ENCODE measurements around the gene TECPR2.

The TECPR2 gene

DNA sequence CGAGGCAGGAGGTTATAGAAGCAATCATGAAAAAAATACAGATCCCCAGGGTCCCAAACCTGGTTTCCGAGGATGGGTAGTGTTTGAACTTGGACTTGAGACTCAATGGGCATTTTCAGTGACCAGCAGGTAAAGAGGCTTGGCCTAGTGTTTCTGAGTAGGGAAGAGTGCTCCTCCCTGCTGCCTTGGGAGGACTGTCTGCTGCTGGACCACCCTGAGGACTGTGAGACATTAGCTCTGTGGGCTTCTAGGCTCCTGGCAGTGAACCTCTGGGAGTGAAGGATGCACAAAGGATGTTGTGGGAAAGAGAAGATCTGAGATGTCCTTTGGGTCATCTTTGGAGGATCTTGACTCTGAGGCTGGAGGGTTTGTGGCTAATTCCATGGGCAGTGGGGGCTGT is 116.4 kb downstream of the TECPR2 start:
- no peak for DNase-seq

DNA sequence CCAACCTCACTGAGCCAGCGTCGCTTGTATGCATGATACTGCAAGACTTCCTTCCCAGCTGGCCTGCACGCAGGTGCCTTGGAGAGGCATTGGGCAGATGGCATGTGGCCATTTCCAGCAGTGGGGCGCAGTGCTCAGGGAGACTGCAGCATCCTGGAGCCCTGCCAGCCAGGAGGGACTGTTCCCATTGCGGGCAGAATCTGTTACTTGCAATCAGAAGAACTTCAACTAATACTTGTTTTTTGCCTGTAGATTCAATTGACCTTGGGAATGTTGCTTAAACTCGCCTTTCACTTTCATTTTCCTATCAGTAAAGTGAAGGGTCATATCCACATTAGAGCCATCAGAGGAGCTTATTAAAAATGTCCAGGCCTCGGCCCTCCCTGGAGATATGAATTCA is 117.0 kb downstream of the TECPR2 start:
- no peak for DNase-seq

DNA sequence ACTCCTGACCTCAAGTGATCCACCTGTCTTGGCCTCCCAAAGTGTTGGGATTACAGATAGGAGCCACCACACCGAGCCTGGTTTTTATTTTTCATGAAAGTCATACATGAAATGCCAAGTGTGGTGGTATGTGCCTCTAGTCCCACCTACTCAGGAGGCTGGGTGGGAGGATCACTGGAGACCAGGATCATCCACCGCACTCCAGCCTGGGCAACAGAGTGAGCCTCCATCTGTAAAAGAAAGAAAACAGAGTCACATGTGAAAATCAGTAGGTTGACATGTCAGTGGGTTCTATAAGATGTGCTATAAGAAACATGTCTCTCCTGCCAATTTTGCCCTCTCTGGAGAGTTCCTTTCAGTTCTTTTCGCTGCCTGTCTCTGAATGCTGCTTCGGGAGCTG is 118.6 kb downstream of the TECPR2 start:
- no peak for DNase-seq

DNA sequence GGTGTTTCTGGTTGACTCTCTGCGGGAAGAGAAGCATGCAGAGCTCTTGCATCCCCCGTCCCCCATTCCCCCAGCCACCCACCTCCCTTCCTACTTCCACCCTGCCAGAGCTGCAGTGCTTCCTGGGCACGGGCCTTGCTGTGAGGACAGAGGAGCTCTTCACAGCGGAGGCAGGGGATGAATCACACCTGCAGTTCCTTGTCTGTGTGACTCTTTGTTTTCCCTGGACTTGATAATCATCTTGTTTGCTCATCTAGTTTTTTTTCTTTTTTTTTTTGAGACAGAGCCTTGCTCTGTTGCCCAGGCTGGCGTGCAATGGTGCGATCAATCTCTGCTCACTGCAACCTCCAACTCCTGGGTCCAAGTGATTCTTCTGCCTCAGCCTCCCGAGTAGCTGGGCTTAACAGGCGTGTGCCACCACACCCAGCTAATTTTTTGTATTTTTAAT is 119.1 kb downstream of the TECPR2 start:
- no peak for DNase-seq

DNA sequence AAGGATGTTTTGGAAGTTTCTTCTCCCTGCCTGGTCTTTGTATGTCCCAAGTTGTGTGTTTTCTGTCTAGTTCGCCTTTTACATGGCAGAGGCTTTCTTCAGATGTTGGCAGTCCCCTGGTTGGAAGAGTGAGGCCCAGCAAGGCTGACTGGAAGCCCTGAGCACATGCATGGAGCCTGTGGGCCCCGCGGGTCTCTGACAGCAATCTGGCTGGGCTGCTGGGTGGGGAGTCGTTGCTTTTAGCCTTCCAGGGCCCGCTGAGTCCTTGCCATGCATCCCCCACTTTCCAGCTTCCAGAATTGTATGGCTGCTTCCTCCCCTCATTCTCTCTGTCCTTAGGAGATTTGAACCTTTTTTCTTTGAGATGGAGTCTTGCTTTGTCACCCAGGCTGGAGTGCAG is 121.6 kb downstream of the TECPR2 start:
- DNase-seq, result no peak

DNA sequence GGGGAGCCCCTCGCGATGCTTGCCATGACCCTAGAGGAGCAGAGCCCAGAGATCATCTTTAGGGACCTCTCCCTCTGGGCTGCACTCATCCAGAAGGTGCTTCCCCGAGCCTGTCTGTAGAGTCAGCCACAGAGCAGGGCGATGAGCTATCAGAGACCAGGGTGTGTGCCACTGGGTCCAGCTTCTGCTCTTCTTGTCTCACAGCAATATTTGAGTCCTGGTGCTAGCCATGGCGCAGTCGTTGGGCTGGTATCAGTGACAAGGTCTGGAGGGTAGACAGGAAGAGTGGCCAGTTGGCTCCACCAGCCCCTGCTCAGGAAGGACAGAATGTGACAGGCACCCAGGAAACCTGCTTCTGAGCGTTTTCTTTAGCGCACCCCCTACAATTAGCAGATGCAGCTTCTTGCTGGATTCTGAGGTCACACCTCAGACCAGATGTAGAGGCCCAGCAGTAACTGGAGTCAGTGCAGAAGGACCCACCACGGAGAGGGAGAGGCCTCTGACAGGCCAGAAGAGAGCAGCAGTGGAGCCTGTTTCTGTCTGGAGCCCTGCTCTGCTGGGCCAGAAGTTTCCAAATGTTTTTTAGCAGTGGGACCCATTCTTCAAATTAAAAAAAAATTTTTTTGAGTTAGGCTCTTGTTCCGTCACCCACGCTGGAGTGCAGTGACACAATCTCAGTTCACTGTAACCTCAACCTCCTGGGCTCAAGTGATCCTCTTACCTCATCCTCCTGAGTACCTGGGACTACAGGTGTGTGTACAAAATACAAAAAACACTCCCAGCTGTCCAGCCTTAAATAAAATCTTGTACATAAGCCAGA is 123.2 kb downstream of the TECPR2 start:
- no peak for DNase-seq

DNA sequence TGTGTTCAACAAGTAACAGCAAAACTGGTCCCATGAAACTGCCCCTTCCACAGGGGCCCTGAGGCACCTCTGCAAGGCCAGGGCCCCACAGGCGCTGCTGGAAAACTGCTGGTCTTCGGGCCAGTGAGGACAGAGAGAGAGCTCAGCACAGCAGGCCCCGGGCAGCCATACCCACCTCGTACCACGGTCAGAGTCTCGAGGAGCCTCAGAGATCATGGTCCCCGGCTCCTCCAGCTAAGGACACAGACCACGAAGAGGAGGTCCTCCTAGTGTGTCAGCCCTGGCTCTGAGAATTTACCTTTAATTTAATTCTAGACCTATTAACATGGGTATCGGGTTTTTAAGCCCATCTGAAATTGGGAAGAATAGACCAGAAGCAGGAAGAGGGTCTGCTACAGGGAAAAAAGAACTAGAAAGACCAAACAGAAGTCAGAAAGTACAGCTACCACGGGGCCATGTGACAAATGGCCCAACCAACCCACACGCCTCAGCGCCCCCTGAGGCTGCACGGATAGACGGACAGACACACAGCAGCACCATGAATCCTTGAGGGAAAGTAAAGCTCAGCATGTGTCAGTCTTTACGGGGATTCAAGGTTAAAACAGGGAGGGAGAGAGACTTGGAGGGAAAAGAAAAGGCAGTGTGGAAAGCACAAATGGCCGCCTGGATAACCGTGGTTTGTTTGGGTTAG is 123.9 kb downstream of the TECPR2 start:
- no peak for DNase-seq

DNA sequence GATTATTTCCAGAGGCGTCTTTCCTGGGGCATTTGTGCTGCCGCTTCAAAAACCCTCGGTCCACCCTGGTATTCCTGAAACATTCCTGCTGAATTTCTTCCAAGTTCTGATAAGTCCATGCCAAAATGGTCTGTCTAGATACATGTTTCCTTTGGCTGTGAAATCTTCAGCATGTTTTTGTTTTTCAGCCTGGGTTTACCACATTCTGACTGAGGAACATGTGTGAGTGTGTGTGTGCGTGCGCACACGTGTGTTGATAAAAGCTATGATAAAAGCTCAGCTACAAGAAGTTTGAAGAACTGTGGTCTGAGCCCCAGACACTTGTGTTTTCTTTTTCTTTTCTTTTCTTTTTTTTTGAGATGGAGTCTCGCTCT is 124.5 kb downstream of the TECPR2 start:
- no peak for DNase-seq

DNA sequence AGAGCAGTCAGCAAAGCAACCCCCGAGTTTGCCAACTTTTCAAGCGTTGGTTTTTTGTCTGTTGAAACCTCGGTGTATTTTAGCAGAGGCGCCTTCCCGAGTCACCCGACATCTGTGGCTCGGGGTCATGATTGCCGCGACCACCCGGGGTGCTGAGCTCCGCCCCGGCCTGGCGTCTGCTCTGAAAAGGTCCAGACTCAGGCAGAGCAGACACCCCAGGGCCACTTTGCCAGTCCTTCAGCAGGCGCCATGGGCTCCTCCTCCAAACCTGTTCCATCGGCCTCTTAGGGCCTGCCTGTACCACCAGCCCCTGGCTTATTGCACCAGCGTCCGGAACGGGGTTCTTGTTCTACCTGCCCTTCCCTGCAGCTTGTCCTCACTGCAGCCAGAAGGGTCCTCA is 127.7 kb downstream of the TECPR2 start:
- DNase-seq, result no peak

DNA sequence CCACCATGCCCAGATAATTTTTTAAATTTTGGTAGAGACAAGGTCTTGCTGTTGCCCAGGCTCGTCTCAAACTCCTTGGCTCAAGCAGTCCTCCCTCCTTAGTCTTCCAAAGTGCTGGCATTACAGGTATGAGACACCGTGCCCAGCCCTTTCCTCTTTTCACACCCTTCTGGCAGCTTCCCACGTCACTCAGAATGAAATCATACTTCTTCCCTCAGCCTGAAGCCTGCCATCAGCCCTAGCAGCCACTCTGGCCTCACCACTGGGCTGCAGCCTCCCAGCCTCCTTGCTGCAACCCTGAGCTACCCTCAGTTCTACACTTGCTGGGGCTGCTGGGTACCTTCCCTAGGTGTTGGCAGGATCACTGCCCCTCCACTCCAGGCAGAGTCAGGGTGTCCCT is 128.6 kb downstream of the TECPR2 start:
- no peak for DNase-seq

DNA sequence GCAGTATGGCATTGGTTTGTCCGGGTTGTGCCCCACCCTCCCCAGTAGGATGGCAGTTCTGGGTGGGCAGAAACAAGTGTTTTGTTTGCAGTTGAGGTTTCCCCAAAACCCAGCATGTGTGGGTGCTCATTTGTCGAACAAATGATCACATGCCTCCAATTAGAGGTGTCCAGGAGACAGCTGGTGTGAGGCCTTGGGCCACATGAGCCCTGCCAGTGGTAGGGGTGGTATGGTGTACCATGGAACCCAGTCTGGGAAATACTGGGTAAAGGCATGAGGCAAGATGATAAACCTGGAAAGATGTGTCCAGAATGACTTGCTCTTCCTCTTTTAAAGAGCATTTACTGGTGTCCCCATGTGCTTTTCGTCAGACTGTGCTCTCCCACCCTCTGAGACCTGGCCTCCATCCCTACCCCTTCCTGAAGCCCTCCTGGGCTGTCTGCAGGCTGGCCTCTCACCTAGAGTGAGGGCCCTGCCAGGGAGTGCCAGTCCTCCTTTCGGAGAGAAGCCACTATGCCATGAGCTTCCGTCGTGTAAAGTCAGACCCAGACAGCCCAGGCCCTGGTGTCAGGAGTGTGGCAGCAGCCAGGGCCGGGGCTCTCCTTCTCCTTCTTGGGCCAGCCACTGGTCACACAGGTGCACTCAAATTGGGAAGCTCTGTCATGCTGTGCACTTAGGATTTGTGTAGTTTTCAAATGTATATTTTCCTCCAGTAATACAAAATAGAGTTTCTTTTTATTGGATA is 129.2 kb downstream of the TECPR2 start:
- DNase-seq, result no peak

DNA sequence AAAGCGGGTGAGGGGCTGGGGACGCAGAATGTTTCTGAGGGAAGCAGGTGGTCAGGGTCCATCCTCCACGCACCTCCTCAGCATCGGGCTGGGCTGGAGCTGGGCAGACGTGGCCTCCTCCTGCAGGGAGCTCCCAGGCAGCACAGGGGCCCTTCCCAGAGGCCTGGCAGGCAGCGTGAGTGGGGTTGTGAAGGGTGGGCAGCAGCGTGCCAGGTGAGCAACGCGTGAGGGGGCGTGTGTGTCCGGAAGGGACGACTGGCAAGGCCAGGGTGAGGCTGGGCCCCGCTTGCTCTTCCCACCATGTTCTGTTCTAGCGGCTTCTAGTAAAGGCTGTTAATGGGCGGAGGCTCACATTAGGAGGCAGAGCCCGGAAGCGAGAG is 129.8 kb downstream of the TECPR2 start:
- DNase-seq, result no peak

DNA sequence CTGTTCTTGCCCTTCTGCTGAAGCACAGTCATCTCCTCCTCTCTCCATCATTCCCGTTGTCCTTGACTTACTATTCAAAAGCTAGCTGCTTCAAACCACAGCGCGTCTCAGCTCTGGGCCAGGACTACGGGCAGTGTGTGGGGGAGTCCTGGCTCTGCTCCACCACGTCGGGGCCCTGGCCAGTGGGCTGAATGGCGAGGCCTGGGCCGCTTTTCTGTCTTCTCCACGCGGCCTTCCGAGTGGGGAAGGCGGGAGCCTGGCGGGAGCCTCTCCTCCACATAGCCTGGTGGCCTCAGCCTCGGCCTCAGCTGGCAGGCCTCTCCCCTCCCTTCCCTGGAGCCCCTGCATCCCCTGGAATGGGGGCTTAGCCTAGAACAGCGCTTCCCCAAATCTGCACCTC is 130.4 kb downstream of the TECPR2 start:
- DNase-seq, result no peak

DNA sequence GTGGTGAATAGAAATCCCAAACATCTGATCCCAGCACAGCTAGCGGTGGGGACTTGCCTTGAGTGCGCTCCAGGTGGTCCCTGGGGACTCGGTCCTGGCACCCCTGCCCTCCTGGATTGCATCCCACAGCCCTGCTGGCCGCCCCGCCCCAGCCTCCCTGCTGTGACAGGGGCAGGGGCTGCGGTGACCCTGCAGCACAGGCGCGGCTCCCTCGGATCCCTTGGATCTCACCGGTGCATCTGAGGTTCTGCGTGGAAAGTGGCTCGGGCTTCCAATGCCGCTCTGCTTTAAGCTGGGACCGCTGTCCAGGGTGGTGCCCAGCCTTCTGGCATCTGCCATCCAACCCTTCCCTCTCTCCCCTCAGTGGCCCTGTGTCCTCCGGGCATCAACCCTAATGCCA is 130.8 kb downstream of the TECPR2 start:
- no peak for DNase-seq

DNA sequence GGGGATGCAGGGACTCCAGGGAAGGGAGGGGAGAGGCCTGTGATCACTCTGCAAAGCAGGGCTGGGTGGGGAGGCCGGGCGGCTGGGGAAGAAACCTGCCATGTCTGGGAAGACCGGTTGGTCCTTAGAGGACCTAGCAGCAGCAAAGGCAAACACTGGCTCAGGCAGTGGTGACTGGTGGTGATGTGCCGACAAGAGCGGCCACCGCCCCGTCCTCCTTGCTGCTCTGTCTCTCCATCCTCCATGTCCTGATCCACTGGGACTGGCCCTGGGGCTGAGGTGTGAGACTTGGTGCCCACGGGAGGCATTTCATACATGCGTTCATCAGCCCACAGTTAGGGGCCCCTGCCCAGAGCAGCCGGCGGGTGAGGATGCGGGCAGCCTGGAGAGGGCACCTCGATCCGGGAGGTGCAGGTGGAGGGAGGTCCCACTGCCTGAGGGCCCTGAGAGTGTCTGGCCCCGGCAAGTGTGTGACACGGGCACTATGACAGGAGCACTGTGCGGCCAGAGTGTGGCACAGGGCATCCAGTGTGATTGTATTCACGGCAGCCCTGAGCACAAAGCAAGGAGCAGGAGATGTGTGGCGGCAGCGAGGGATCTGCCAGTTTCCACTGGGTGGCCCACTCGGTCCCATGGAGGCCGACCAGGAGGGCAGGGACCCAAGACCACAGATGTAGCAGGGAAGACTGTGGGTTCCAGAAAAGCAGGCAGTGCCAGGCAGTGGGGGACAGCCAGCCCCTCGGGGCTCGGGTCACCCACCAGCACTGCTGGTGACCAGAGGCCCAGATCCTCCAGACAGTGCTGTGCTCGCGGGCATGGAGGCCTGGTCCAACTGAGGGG is 133.0 kb downstream of the TECPR2 start:
- no peak for DNase-seq

DNA sequence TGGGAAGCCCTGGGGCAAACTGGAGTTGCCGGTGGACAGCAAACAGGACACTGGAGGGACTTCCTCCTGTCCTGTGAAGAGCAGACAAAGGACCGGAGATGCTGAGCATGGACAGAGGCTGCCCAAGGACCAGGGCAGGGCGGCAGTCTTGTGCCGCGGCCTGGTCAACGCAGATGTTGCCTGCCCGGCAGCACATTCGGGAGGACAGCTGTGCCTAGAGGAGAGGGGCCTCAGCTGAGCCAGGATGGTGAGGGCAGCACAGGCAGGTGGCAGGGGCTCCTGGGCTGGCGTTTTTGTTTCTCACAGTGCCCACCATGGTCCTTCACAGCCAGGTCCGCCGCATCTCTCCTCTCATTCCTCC is 133.6 kb downstream of the TECPR2 start:
- no peak for DNase-seq

DNA sequence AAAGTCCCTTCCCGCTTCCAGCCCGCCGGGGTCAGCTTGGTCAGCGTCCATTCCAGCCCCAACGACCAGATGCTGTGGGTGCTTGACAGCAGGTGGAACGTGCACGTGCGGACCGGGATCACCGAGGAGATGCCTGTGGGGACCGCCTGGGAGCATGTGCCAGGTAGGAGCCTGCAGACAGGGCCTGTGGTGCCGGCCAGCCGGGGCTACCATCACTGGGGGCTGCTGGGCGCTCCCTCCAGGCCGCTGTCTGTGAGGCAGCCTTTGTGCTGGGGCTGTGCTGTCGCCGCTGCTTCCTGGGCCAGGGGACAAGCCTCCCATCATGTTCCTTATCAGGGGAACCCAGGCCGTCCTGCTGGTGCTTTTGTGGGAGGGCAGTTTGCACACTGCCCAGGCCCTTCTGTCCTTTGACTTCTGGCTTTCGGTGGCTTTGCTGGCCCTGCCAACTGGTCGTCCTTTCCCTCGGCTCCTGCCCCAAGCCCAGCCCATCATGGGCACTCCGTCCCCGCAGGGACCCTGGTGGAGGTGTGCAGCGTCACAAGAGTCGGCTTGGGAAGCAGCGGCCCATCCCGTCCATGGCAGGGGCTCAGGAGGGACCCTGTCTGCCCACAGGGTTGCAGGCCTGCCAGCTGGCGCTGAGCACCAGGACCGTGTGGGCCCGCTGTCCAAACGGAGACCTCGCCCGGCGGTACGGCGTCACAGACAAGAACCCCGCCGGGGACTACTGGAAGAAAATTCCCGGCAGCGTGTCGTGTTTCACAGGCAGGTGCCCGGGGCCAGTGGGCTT is 134.4 kb downstream of the TECPR2 start:
- no peak for DNase-seq

DNA sequence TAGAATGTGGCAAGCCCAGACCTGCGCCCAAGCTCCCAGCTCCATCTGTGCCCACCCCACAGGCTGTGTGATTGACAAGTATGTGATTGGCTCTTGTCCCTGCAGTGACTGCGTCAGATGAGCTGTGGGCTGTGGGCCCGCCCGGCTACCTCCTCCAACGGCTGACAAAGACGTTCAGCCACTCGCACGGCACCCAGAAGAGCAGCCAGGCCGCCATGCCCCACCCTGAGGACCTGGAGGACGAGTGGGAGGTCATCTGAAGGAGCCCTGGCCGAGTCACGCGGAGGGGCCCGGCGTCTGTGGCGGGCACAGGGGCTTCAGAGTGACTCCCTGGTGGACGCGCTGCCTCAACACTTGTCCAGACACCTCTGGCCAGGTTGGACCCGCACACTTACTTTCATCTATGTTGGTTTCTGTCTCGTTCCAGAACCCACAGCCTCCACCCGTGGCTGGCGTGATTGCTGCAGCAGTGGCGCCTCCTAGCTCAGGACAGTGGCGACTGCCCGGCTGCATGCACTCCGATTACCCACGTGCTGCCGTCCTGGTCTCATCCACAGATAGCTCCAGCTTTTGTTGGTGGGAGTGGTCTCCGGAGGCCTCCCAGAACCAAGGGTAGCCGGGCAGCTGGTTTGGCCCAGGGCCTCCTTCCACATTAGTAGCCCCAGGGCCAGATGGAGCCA is 135.4 kb downstream of the TECPR2 start:
- DNase-seq, result no peak

DNA sequence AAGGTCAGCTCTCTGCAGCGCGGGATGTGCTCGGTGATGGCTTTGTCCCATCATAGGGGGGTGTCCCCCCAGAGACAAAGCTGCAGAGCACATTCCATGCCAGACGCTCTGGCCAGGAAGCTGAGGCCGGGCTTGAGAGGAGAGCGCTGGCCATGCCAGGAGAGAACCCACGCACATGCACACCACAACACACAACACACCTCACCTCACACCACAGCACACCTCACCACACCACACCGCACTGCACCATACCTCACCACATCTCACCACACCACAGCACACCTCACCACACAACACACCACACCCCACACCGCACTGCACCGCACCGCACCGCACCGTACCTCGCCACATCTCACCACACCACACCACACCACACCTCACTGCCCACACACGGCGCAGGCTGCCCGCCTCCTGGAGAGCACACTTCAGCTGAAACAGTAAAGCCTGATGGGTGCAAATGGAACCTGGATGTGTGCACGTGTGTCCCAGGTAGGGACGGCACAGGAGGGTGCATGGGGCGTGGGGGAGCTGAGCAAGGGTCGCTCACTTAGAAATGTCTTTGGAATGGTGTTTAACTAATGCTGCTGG is 136.0 kb downstream of the TECPR2 start:
- no peak for DNase-seq

DNA sequence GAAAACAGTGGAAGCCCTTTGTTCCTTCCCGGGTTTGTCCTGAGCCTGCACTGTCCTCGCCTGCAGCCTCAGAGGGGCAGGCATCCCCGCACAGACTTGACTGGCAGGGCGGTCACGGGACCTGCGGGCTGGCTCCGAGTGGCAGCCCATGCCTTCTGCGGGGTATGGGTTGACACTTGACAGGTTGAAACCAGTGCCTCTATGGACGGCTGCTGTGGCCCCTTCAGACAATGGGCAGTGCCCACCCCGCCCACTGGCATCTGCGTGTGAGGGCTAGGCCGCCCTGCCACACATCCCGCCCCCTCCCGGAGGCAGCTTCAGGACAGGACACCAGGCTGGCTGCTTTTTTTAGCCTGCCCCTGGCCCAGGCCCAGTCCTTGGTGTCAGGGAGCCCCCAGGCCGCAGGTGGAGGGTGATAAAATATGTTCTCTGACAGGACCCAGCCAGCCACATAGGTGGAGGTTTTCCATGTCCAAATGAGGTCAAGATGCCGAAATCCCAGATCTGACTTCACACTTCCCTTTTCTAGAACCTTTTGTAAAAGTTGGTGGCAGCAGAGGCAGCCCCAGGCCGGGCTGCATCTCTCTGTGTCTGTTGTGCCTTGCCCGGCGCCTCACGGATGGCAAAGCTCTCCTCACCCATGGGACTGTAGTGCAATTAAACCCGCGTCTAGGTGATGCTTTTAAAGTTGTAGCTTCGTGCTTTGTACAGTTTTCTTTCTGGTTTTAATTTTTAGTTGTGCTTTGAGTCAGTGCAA is 136.8 kb downstream of the TECPR2 start:
- DNase-seq, result no peak

Measured in NCI-H1417 treated with DMSO at 0.1 percent for 48 hours (cell line).